Suprapubic skin (tissue), 4 donors: ENCODE results near the gene SERGEF. TPM values are rescaled to one million over a fixed set of nuclear protein-coding genes. Genes with fewer than 3 reads are reported as not detected.
"Not testable (repeated sequence)": the region's sequence is repeated elsewhere in the genome, so short reads cannot be mapped to it uniquely, and the experiment has no call there.

Experiments used
- DNase-seq, 2 donors: peaks; one replicate each; pipeline ENCODE4 v3.0.0-alpha.2; 2019; ENCODE audit warnings: low spot score in 2 of 2
- H3K27ac ChIP-seq: fragments of 200-600 bp; sonication (generic); one replicate; pipeline ENCODE4 v1.5.1; 2019
- H3K27me3 ChIP-seq: fragments of 200-600 bp; sonication (generic); one replicate; pipeline ENCODE4 v1.5.1; 2019
- H3K36me3 ChIP-seq: fragments of 200-600 bp; sonication (generic); one replicate; pipeline ENCODE4 v1.5.1; 2019
- H3K4me1 ChIP-seq: fragments of 200-600 bp; sonication (generic); one replicate; pipeline ENCODE4 v1.5.1; 2019
- H3K4me3 ChIP-seq: fragments of 200-600 bp; sonication (generic); one replicate; pipeline ENCODE4 v1.5.1; 2019; ENCODE audit warnings: mild to moderate bottlenecking
- H3K9me3 ChIP-seq: fragments of 200-600 bp; sonication (generic); one replicate; pipeline ENCODE4 v1.5.1; 2019
- EP300 ChIP-seq: sonication (generic); formaldehyde crosslinking; IDR thresholded peaks from one replicate; pipeline ENCODE4 v1.6.1; 2017; ENCODE audit warnings: antibody characterized with exemption
- POLR2A ChIP-seq, 2 donors: fragments of 450-650 bp; IDR thresholded peaks; one replicate each; pipeline ENCODE4 v1.6.1; 2017; ENCODE audit warnings: antibody characterized with exemption in 2 of 2, mild to moderate bottlenecking in 2 of 2, moderate library complexity in 2 of 2
- POLR2AphosphoS5 ChIP-seq, 3 donors: sonication (generic); formaldehyde crosslinking; IDR thresholded peaks; one replicate each; pipeline ENCODE4 v1.6.1; 2017; ENCODE audit warnings: antibody characterized with exemption in 3 of 3
- WGBS: methylation state at CpG from one replicate; pipeline ENCODE4 v1.1.5; 2018; 5-methylcytosine and 5-hydroxymethylcytosine counted together
- total RNA-seq, 4 donors: library from RNA; depleted of rRNA; stranded (reverse); fragments of >200 nt; gene quantifications; one replicate each; pipeline ENCODE4 v1.1.0, GENCODE V29; 2016
- TF ChIP-seq, protein P1 (sequence below), 2 donors: fragments of 200-600 bp in 1 of 2; fragments of 450-650 bp in 1 of 2; sonication (generic) in 1 of 2; IDR thresholded peaks; one replicate each; pipeline ENCODE4 v1.5.1; 2016 to 2019; ENCODE audit warnings: antibody characterized with exemption in 2 of 2, mild to moderate bottlenecking in 1 of 2, moderate library complexity in 1 of 2

The SERGEF gene
- total RNA-seq, 4 donors from 2014 or later = 24.1 to 37.4 (median 29.9) TPM

DNA sequence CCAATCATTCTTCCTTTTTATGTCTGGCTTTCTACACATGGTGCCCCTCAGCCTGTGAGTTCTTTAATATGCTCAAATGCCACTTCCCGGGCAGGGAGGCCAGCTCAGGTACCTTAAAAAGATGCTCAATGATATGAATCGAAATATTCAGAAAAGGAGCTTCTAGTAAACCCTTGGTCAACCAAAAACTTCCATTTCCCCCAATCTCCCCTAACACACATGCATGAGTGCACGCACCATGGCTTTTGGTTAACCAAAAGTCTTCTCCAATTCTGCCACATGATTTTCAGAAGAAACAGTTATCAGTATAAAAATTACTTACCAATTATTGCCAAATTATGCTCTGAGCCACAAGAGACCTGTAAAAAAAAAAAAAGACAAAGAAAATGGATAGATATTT is 135.0 kb downstream of the SERGEF start:
- no peaks in the 10 kb centered on the region for H3K4me1 ChIP-seq
- 99% methylated on average over 3 of the region's 3 CpGs for whole genome bisulfite sequencing
- H3K27me3 ChIP-seq = no peaks in the 10 kb centered on the region
- DNase-seq = no peak
- no peak overlapping the region for H3K4me3 ChIP-seq
- TF ChIP-seq, protein P1, sequence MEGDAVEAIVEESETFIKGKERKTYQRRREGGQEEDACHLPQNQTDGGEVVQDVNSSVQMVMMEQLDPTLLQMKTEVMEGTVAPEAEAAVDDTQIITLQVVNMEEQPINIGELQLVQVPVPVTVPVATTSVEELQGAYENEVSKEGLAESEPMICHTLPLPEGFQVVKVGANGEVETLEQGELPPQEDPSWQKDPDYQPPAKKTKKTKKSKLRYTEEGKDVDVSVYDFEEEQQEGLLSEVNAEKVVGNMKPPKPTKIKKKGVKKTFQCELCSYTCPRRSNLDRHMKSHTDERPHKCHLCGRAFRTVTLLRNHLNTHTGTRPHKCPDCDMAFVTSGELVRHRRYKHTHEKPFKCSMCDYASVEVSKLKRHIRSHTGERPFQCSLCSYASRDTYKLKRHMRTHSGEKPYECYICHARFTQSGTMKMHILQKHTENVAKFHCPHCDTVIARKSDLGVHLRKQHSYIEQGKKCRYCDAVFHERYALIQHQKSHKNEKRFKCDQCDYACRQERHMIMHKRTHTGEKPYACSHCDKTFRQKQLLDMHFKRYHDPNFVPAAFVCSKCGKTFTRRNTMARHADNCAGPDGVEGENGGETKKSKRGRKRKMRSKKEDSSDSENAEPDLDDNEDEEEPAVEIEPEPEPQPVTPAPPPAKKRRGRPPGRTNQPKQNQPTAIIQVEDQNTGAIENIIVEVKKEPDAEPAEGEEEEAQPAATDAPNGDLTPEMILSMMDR (IDR thresholded peaks at IDR 0.05) = no peak
- no peak for TF ChIP-seq POLR2A (IDR thresholded peaks at IDR 0.05)
- no peak for TF ChIP-seq EP300
- no peak for TF ChIP-seq POLR2AphosphoS5 (IDR thresholded peaks at IDR 0.05)
- H3K27ac ChIP-seq = no peak overlapping the region
- no peaks in the 10 kb centered on the region for H3K9me3 ChIP-seq
- H3K36me3 ChIP-seq = no peaks in the 10 kb centered on the region

DNA sequence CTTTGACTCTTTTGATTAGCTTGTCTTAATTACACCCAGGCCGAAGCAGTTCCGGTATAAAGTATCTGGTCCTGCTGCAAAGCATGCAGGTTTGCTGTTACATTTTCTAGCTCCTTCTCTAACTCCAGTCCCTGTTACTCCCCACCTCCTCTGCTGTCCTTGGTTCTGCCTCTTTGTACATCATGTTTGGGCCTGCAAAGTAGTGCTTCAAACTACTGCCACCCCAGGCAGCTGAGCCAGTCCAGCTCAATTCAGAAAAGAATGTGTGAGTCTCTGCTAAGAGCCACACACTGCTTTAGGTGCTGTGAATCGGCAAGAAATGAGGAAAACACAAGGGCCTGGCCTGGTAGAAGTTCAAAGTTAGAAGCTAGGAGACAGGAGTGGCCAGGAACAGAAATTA is 136.0 kb downstream of the SERGEF start:
- no peak overlapping the region for H3K27ac ChIP-seq
- TF ChIP-seq POLR2A (IDR thresholded peaks at IDR 0.05) = no peak
- TF ChIP-seq, protein P1 (IDR thresholded peaks at IDR 0.05) = no peak
- no peak for TF ChIP-seq EP300
- TF ChIP-seq POLR2AphosphoS5 (IDR thresholded peaks at IDR 0.05) = no peak
- H3K9me3 ChIP-seq = no peaks in the 10 kb centered on the region
- 83% methylated on average over 3 of the region's 3 CpGs for WGBS
- H3K4me3 ChIP-seq = no peak overlapping the region
- H3K4me1 ChIP-seq = no peaks in the 10 kb centered on the region
- no peaks in the 10 kb centered on the region for H3K27me3 ChIP-seq
- H3K36me3 ChIP-seq = no peaks in the 10 kb centered on the region
- no peak for DNase-seq

DNA sequence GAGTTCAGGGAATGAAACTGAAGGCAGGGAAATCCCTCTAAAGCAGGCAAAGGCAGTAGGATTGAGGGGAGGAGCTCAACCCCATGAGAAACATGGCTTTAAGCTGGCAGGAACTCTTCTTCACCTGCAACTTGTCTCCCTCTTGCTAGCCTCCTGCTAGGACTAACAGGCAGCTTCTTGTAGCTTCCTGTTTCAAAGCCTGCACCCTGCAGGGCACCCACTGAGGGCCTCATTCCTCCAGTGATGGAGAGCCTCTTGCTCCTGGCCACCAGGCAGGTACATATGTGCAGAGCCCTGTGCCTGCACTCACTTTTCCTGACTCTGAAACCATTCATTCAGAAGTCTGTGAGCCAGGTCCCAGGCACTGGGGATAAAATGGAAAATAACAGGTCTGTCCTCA is 137.0 kb downstream of the SERGEF start:
- H3K36me3 ChIP-seq = no peaks in the 10 kb centered on the region
- H3K4me3 ChIP-seq = no peak overlapping the region
- H3K27me3 ChIP-seq = no peaks in the 10 kb centered on the region
- no peak for TF ChIP-seq POLR2AphosphoS5 (IDR thresholded peaks at IDR 0.05)
- TF ChIP-seq EP300 = no peak
- TF ChIP-seq, protein P1 (IDR thresholded peaks at IDR 0.05) = no peak
- no peak for TF ChIP-seq POLR2A (IDR thresholded peaks at IDR 0.05)
- no peak overlapping the region for H3K27ac ChIP-seq
- no peak for DNase-seq
- H3K4me1 ChIP-seq = no peaks in the 10 kb centered on the region
- no peaks in the 10 kb centered on the region for H3K9me3 ChIP-seq

DNA sequence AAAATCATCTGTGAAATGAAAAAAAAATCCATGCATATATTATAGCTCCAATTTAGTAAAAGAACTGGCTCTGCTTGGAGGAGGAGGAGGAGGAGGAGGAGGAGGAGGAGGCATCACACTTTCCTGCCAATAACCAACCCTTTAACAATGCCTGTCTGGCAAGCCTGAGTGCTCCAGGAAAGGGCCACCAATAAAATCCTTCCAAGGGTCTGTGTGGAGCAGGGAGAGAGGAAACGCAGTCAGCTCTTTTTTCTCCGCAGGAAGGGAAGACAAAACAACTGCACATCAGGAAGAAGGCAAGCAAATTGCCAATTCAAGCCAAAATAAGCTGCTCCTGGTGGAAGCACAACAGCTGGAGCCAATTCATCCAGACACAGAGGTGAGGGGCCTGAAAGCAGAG is 139.3 kb downstream of the SERGEF start:
- Histone ChIP-seq H3K4me3 (no peak overlapping the region), H3K27ac (no peak overlapping the region), H3K9me3 (no peaks in the 10 kb centered on the region), H3K36me3 (no peaks in the 10 kb centered on the region), H3K4me1 (no peaks in the 10 kb centered on the region), H3K27me3 (no peaks in the 10 kb centered on the region)
- WGBS = 80% methylated on average over 2 of the region's 2 CpGs
- TF ChIP-seq POLR2A (IDR thresholded peaks at IDR 0.05) (no peak), EP300 (no peak), POLR2AphosphoS5 (IDR thresholded peaks at IDR 0.05) (no peak)
- TF ChIP-seq, protein P1 (IDR thresholded peaks at IDR 0.05) = no peak
- DNase-seq = no peak

DNA sequence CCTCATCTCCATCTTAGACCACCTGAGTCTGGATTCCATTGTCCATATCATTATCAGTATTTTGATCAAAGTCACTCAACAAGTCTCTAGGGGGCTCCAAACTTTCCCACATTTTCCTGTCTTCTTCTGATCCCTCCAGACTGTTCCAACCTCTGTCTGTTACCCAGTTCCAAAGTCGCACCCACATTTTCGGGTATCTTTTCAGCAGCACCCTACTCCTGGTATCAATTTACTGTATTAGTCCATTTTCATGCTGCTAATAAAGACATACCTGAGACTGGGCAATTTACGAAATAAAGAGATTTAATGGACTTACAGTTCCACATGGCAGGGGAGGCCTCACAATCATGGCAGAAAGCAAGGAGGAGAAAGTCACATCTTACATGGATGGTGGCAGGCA is 144.4 kb downstream of the SERGEF start:
- not testable (repeated sequence) for H3K27me3 ChIP-seq
- 96% methylated on average over 3 of the region's 3 CpGs for WGBS

DNA sequence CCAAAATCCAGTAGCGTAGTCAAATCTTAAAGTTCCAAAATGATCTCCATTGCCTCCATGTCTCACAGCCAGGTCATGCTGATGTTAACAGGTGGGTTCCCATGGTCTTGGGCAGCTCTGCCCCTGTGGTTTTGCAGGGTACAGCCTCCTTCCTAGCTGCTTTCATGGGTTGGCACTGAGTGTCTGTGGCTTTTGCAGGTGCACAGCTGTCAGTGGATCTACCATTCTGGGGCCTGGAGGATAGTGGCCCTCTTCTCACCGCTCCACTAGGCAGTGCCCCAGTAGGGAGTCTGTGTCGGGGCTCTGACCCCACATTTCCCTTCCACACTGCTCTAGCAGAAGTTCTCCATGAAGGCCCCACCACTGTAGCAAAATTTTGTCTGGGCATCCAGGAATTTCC is 145.5 kb downstream of the SERGEF start:
- Histone ChIP-seq H3K9me3 (no peaks in the 10 kb centered on the region), H3K27ac (no peak overlapping the region), H3K4me1 (no peaks in the 10 kb centered on the region), H3K4me3 (no peak overlapping the region), H3K27me3 (no peaks in the 10 kb centered on the region), H3K36me3 (no peaks in the 10 kb centered on the region)
- TF ChIP-seq POLR2A (IDR thresholded peaks at IDR 0.05) (no peak), POLR2AphosphoS5 (IDR thresholded peaks at IDR 0.05) (no peak), EP300 (no peak)
- TF ChIP-seq, protein P1 (IDR thresholded peaks at IDR 0.05) = no peak
- no peak for DNase-seq
- 74% methylated on average over 3 of the region's 3 CpGs for WGBS

More for the DNA sequence above, 144.4 kb downstream of the SERGEF start:
- not testable (repeated sequence) for H3K4me1 ChIP-seq, H3K27ac ChIP-seq, DNase-seq, H3K4me3 ChIP-seq, H3K9me3 ChIP-seq, H3K36me3 ChIP-seq
